Upper lobe of left lung (tissue), 4 donors: ENCODE measurements around the gene TMEM240.

Source experiments
- EP300 ChIP-seq, 4 donors: sonication (generic); formaldehyde crosslinking; IDR thresholded peaks; one replicate each; pipeline ENCODE4 v1.5.1; 2017; ENCODE audit warnings: antibody characterized with exemption in 4 of 4, control low read depth in 2 of 4
- POLR2A ChIP-seq, 4 donors: fragments of 450-650 bp; IDR thresholded peaks; one replicate each; pipeline ENCODE4 v1.5.1; 2016 to 2017; ENCODE audit warnings: antibody characterized with exemption in 4 of 4, mild to moderate bottlenecking in 2 of 4
- POLR2AphosphoS5 ChIP-seq, 2 donors: sonication (generic); formaldehyde crosslinking; IDR thresholded peaks; one replicate each; pipeline ENCODE4 v1.5.1; 2017; ENCODE audit warnings: antibody characterized with exemption in 2 of 2
- TF ChIP-seq, protein P1 (sequence below), 6 experiments: fragments of 450-650 bp in 4 of 6; fragments of 200-600 bp in 2 of 6; sonication (generic) in 2 of 6; IDR thresholded peaks; one replicate each; pipeline ENCODE4 v1.5.1; 2016 to 2019; ENCODE audit warnings: antibody characterized with exemption in 6 of 6

DNA sequence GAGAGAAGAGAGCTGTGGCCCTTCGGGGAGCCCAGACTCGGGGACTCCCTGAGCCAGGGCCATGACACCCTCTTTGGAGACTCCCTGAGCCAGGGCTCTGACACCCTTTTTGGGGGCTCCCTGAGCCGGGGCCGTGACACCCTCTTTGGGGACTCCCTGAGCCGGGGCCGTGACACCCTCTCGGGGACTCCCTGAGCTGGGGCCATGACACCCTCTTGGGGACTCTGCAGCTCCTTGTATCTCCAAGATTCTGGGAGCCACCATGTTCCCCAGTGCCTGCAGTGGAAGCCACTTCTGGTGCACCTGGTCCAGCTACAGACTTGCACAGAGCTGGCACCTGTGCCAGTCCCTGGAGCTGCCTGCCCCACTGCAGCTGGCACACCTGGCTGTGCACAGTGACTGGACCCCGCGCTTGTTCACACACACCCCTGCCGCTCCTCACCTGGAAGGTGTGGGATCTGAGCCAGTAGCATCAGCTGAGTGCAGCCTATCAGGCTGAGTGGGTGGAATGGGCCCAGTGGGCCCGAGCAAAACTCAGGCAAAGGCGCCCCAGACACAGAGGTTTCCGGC, 38.0 kb upstream of the TMEM240 start:
- no peak for TF ChIP-seq POLR2A (IDR thresholded peaks at IDR 0.05)
- TF ChIP-seq, protein P1, sequence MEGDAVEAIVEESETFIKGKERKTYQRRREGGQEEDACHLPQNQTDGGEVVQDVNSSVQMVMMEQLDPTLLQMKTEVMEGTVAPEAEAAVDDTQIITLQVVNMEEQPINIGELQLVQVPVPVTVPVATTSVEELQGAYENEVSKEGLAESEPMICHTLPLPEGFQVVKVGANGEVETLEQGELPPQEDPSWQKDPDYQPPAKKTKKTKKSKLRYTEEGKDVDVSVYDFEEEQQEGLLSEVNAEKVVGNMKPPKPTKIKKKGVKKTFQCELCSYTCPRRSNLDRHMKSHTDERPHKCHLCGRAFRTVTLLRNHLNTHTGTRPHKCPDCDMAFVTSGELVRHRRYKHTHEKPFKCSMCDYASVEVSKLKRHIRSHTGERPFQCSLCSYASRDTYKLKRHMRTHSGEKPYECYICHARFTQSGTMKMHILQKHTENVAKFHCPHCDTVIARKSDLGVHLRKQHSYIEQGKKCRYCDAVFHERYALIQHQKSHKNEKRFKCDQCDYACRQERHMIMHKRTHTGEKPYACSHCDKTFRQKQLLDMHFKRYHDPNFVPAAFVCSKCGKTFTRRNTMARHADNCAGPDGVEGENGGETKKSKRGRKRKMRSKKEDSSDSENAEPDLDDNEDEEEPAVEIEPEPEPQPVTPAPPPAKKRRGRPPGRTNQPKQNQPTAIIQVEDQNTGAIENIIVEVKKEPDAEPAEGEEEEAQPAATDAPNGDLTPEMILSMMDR (IDR thresholded peaks at IDR 0.05) = no peak
- TF ChIP-seq POLR2AphosphoS5 (IDR thresholded peaks at IDR 0.05) = no peak
- no peak for TF ChIP-seq EP300 (IDR thresholded peaks at IDR 0.05)
